GOT3 (cell line): ENCODE results near the gene TMEM120A.
A peak's percentile ranks its signal among the peaks of the same experiment; 100 is the strongest.

Experiments used
- DNase-seq: peaks from one replicate; lab custom pipeline; 2025; ENCODE audit warnings: mixed read lengths; lab: John Stamatoyannopoulos, UW

TMEM120A gene

DNA sequence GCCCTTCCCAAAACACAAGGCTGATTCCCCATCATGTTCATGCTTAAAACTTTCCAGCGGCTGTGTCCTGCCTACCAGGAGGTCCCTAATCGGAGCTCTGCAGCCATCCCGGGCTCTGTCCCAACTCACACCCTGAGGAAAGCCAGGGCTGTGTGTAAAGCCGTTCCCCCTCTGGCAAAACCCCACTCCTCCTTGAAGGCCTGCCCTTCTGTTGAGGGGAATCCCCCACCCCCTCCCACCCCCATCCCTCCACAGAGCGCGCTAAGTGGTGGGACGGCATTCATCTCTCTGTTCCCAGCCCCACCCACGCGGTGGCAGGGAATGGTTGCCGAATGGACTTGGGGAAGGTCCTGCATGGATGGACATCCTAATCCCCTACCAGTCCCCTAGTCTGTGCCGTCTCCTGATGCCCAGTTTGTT lies 667 bp upstream of the TMEM120A start:
- DNase-seq: no peak

DNA sequence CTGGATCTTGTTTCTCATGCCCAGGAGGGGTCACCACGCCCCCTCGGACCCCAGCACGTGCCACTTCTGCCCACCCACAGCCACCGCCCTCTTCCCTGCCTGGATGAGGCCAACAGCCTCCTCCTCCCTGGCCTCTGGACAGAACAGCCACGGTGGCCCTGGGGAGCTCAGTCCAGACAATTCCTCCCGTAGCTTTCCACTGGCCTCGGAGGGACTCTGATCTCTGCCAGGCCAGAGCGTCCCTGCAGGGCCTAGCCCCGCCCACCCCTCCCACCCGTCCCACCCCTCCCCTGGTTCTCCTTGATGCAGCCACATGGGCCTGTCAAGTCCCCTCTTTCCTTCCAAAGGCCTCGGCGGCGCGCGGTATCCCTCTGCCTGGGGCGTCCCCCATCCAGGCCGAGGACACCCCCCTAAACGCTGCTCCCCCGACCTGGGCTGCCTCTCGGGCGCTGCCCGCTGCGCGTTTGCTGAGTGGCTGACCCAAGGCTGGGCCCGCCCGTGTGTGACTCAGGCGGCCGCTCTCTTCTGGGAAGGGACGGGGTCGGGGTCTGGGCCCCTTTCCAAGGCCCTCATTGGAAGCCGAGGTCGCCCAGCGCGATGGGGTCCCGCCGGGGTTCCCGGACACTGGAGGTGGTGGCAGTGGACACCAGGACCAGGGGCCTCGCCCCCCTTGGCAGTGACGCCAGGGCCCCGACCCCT lies 557 bp downstream of the TMEM120A start:
- DNase-seq: peak; percentile 52

DNA sequence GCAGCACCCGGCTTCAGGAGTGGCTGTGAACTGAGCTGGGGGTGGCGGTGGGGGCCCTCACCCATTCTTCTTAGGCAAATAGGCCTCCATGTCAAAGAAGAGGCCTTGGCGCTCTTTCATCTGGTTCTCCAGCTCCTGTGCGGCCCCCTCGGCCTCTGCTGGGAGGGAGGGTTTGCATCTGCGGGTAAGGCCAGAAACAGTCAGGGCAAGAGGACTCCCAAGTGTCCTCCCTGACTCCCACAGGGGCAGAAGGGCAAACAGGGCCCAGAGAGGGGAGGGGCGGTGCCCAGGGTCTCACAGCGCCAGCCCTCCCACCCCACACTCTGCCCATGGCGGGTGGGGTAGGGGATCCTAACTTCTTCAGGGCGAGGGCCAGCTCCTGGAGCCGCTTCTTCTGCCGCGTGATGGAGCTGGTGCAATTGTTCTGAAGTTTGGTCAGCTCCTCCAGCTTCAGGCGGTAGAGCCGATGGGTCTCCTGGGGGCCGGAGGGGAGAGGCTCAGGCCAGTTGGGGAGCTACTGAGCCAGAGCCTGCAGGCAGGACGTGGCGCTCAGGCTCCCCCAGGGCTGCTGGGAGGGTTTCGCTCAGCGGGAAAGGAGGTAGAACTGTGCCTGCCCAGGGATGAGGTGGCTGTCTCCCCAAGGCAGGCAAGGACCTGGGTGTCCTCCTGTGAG lies 2.2 kb downstream of the TMEM120A start:
- DNase-seq: no peak

DNA sequence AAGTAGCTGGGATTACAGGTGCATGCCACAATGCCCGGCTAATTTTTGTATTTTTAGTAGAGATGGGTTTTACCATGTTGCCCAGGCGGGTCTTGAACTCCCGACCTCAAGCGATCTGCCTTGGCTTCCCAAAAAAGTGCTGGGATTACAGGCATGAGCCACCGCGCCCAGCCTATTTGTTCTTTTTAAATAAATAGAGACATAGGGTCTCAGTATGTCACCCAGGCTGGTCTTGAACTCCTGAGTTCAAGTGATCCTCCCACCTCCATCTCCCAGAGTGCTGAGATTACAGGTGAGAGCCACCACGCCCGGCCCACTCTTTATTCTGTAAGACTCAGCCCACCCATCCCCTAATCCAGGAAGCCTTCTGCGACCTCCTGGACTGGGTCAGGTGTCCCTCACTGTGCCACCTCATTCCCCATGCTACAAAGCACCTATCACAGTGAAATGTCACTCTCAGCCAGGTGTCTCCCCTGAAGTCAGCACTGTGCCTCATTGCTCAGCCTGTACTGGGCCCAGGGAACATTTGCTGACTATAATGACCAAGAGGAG lies 2.8 kb downstream of the TMEM120A start:
- no peak for DNase-seq

DNA sequence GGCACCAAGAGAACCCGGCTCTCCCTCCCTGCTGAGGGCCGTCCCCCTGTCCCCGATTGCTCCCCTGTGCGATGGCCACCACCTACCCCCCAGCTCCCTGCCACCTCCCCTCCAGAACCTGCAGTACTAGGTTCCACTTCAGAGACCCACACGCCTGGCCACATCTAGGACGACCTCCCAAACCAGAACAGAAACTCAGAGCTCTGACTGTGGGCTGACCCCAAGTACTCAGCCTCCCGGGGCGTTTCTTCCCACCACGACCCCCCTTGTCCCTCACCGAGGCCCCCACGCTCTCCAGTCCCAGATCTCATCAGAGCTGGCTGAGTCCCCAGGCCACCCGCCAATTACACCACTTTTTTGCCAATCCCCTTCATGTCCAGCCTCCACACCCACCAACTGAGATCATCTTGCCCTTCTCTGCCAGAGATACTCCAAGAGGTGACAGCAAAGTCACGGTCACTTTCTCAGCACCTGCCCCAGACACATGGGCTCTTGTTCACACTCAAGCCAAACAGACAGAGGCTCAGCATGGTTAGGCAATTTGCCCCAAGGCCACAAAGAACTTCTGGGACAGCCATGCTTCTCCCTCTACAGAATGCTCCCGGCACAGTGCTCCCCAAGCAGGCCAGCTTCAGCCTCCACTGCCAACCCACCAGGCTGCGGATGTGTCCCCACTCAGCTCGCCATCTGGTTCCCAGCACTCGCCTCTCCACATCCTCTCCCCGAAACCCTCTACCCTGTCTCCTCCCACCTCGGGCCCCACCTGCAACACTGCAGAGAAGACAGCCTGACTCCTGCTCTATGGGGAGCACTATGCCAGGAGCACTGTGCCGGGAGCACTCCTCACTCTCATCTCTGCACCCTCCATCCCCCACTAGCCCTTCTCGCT lies 4.7 kb downstream of the TMEM120A start:
- DNase-seq: no peak

DNA sequence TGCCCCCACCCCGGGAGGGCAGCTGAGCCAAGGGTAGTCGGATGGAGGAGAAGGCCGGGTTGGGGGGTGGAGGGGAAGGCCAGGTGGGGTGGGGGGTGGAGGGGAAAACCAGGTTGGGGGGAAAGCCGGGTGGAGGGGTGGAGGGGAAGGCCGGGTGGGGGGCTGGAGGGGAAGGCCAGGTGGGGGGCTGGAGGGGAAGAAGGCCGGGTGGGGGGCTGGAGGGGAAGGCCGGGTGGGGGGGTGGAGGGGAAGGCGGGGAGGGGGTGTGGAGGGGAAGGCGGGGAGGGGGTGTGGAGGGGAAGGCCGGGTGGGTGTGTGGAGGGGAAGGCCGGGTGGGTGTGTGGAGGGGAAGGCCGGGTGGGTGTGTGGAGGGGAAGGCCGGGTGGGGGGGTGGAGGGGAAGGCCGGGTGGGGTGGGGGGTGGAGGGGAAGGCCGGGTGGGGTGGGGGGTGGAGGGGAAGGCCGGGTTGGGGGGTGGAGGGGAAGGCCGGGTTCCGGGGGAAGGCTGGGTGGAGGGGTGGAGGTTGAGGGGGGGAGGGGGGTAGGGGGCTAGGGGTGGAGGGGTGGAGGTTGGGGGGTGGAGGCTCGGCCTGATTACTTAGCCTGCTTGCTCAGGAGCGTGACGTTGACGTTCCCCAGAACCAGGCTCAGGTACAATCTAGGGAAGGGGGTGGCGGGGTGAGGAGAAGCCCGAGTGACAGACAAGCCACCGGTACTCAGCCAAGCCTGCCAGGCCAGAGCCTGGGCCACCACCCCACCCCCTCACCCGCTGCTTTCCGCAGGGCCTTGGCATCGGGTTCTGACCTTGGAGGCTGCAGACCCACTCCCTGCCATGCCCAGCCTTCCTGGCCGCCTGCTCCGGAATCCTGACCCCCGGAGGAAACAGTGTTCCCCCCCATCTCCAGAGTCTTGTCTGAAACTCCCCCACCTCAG lies 5.6 kb downstream of the TMEM120A start:
- no peak for DNase-seq

DNA sequence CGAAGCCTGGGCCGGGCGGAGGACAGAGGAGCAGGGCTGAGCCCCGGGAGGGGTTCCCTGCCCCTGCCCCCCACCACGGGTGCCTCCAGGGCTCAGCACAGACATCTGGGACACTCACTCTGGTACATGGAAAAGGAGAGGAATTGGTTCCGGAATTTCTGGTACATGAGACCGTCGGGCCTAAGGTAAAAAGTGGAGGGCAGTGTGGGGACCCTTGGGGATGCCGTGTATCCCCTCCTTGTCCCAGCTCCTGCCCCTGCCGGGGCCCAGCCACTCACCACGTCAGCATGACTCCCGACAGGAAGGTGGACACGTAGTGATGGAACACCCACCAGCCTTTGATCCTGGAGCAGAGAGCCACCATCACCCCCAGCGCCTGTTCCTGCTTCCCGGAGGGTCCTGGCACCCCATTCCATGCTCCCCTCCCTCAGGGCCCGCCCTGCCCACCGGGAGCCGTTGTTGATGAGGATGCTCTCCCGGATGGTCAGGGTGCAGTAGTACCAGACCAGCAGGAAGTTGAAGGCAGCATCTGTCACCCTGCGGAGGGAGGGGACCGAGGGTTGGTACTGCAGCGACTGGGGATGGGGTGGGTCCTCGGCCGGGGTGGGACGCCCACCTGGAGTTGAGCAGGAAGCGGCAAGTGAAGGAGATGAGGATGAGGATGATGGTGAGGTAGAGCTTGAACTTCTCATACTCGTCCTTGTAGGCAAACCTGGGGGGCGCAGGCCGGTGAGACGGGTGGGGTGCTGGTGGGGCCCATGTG lies 6.4 kb downstream of the TMEM120A start:
- no peak for DNase-seq

DNA sequence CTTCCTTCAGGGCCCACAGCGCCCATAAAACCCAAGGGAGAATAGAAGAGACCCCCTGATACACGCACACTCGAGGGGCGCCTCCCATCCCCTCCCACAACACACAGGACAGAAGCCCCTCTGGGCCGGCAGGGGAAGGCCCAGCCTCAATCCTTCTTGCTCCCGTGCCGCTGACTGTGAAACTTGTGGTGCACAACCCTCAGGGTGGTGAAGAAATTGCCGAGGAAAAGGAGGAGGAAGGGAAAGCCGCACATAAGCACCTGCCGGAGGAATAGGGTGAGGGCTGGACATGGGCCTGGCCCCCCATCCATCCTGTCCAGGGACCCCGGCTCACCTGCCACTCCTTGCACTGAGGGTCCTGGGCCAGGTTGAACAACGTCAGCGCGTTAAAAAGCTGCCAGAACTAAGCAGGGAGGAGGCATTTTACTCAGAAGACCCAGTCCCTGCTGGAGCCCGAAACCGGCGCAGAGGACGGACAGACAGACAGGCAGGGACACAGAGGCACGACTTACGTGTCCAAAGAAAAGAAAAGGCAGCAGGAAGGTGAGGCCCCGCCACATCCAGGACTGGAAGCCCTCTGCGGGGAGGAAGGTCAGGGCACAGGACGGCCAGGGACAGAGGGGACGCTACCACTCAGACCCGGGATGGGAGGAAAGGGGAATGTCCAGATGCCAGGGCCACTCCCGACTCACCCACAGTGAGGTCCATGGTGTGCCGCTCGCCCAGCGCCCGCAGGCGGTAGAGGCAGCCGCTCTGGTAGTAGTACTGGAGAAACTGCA lies 7.2 kb downstream of the TMEM120A start:
- DNase-seq: no peak

DNA sequence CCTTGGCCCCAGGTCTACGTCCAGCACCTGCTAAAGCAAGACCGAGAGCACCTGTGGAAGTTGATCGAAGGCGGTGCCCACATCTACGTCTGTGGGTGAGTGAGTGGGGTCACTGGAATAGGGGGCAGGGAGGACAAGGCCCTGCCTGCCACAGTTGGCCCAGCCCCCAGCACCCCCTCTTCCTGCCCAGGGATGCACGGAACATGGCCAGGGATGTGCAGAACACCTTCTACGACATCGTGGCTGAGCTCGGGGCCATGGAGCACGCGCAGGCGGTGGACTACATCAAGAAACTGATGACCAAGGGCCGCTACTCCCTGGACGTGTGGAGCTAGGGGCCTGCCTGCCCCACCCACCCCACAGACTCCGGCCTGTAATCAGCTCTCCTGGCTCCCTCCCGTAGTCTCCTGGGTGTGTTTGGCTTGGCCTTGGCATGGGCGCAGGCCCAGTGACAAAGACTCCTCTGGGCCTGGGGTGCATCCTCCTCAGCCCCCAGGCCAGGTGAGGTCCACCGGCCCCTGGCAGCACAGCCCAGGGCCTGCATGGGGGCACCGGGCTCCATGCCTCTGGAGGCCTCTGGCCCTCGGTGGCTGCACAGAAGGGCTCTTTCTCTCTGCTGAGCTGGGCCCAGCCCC lies 8.1 kb downstream of the TMEM120A start:
- DNase-seq: no peak

DNA sequence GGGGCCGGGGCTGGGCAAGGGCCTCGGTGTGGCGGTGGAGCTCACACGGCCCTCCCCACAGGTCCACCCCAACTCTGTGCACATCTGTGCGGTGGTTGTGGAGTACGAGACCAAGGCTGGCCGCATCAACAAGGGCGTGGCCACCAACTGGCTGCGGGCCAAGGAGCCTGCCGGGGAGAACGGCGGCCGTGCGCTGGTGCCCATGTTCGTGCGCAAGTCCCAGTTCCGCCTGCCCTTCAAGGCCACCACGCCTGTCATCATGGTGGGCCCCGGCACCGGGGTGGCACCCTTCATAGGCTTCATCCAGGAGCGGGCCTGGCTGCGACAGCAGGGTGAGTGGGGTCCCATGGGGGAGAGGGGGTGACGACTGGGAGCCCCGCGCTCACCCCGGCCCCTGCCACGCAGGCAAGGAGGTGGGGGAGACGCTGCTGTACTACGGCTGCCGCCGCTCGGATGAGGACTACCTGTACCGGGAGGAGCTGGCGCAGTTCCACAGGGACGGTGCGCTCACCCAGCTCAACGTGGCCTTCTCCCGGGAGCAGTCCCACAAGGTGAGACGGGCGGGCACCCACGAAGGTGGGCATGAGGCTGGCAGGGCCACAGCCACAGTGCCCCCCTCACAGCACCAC lies 8.8 kb downstream of the TMEM120A start:
- no peak for DNase-seq

DNA sequence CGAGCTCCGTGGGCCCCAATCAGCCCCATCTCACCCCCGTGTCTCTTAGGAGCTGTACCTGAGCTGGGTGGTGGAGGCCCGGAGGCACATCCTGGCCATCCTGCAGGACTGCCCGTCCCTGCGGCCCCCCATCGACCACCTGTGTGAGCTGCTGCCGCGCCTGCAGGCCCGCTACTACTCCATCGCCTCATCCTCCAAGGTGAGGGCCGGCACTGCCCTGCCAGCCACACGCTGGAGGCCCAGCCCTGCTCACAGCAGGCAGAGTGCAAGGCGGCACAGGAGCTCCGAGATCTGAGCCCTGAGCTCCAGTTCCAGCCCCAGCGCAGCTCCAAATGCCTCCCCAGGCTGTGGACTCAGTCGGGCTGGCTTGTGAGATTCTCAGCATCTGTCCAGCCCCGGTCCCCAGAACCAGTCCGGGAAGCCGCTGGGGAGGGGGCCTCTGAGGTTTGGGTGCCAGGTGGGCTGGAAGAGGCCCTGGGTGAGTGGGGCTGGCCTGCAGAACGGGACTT lies 9.3 kb downstream of the TMEM120A start:
- DNase-seq: no peak

DNA sequence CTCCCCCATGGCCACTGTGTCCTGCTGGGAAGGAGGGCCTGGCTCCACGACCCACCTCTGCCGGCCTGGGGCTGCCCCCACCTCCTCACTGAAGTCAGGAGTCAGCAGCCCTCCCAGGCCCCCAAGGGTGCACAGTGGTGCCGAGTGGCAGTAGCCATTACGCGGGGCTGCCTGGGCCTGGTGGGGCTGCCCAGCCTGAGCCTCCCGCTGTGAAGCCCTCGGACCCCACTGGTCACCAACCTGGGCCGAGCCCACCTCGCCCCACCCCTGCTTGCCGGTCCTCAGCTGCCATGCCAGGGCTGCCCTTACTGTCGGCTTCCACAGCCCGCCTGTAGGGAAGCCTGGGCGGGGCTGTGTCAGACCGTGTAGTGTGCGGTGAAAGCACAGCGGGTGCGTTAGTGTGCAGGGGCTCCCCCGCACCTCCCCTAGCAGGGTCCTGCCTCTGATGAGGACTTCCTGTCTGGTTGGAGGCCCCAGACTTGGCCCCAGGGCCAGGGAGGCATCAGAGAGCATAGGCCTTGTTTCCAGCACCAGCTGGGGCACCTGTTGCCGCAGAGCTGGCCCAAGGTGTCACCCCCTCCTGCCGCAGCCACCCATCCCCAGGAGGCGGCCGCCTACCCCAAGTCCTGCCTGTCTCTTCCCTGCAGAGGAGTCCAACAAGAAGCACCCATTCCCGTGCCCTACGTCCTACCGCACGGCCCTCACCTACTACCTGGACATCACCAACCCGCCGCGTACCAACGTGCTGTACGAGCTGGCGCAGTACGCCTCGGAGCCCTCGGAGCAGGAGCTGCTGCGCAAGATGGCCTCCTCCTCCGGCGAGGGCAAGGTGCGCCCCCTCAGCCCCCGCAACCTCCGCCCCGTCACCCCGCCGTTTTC lies 10.0 kb downstream of the TMEM120A start:
- no peak for DNase-seq

DNA sequence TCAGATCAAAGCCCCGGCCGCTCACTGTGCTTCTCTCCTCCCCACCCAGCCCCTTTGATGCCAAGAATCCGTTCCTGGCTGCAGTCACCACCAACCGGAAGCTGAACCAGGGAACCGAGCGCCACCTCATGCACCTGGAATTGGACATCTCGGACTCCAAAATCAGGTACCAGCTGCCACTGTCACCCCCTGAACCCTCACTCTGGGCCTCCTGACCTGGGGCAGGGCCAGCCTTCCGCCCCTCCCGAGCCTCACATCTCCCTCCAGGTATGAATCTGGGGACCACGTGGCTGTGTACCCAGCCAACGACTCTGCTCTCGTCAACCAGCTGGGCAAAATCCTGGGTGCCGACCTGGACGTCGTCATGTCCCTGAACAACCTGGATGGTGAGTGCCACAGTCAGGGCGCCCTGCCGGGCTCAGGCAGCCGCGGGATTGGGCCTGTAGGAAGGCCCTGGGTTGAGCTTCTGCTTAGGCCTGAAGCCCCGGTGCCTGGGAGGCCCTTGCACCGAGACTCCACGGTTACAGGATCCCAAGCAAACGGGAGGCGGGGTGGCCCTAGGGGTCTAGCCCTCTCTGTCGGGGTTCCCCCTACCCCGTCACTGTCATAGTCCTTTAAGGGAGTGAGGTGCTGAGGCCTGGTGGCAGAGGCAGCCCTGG lies 10.8 kb downstream of the TMEM120A start:
- DNase-seq: no peak

DNA sequence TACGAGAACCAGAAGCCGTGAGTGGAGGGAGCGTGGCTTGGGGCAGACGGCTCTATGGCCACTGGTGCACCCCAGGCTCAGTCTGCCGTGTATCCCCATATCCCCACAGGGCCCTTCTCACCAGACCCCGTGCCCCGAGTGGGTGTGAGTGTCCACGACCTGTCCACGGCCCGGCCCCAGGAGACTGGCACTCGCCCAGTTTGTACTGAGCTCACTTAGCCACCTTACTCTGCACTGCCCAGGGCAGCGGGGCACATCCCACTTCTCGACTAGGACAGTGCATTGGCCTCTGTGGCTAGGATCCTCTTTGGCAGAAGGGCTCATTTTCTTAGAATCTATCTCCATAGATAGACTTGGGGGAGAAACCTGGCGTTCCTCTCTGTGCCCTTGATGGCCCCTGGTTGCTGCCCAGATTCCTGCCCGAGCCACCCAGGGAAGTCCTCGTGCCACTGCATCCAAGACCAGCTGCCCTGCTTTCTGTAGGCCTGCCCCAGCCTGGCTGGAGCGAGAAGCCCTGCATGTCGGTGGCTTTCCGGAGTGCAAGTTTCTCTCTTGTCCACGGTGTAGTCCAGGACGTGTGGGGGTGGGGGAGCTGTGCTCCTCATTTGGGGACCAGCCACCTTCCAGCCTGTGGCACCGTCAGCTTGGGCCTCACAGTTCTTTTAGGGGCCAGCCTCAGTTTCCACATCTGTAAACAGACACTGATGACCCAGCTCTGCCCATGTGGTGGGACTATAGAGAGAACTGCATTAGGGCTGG lies 11.9 kb downstream of the TMEM120A start:
- DNase-seq: no peak

DNA sequence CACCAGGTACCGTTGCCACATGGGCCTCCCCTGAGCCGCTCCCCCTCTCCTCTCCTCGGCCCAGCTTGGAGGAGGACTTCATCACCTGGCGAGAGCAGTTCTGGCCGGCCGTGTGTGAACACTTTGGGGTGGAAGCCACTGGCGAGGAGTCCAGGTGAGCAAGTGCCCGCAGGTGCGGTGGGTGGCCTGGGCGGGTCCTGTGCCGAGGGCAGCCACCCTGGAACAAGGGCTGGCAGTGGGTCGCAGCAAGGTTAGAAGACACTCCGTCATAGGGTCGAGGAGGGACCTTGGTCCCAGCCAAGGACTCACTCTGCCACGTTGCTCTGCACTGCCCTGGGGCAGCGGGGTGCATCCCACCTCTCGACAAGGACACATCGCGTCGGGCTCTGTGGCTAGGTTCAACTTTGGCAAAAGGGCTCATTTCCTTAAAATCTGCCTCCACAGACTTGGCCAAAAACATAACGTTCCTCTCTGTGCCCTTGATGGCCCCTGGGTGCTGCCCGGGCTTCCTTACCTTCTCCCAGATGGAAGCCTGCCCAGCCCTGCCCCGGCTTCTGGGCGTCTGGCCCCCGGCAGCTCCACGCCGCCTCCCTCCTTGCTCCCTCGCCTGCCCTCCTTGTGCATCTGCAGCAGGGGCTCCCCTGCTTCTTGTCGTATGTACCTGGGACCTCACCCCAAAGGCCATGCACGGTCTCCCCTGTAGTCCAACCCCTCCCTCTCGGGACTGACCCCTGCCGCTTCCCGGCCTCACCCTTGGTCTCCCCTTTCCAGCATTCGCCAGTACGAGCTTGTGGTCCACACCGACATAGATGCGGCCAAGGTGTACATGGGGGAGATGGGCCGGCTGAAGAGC lies 12.7 kb downstream of the TMEM120A start:
- no peak for DNase-seq

DNA sequence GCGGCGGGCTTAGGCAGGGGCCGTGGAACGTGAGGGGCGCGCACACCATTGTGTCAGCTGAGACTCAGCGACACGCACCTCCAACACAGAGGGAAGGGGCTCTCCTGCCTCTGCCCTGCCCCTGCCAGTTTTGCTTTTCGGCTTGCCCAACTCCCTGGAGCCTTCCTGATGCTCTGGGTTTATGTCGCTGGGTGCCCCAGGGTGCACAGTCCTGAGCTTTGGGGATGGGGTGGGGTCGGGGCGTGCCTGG lies 13.3 kb downstream of the TMEM120A start:
- DNase-seq: no peak
